ENCODE data around the gene LRTM2. TPM values are rescaled to one million over a fixed set of nuclear protein-coding genes. Genes with fewer than 3 reads are reported as not detected.

LRTM2 gene
- total and polyA plus RNA-seq, 4 donors, result not detected

DNA sequence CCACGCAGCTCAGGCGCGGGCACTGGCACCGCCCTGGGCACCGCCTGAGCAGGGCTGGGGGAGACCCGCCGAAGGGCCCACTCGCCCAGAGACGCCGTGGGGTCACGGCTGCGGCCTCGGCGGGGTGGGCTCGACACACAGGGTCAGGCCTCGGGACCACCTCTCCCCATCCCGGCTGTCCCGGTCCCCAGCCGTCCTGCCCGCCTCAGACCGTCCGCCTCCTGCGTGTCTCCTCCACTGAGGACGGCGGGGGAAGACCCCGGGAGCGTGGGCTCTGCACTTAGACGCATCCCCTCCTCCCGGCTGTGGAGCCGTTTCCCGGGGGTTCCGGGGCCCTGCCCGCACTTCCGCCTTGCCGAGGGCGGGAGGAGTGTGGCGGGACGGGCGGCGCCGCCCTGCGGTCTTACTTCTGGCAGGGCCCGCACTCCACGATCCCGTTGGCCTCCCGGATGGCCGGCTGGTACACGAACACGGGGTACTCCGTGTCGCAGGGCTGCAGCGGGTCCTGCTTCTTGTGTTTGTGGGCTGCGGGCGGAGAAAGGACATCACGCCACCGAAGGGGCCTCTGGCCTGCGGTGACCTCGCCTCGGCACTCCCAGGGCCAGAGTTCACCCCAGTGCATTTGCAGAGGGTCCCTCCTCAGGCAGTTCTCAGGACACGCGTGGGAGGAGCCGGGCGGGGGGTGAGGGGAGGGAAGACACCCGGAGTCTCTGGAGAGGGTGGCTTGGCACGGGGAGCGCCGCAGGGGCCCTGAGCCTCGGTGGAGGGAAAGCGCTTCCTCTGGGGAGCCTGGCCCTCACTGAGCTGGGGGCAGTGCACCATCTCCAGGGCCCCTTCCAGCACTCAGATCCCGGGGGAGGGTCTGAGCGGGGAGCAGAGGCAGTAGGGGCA is 23.1 kb upstream of the LRTM2 start:
- peak overlapping the region; percentile 60 to 85 (median 85) for H3K4me3 ChIP-seq (ENCODE audit: low read depth in 1 of 3, low read length in 3 of 3)
- peak in 1 of 2 donors; percentile 30 for TF ChIP-seq GABPA (IDR thresholded peaks at IDR 0.05 in 1 of 2, conservative IDR thresholded peaks at IDR 0.05 in 1 of 2)
- peak in 1 of 2 donors; percentile 15 for TF ChIP-seq RAD21 (IDR thresholded peaks at IDR 0.05)
- no peak for TF ChIP-seq FOXA1 (IDR thresholded peaks at IDR 0.05)
- no peaks in the 10 kb centered on the region for H3K27me3 ChIP-seq (ENCODE audit: control insufficient read depth in 4 of 4, insufficient read depth in 4 of 4, low read length in 3 of 4)
- H3K9me3 ChIP-seq (ENCODE audit: control insufficient read depth in 4 of 4, low read length in 3 of 4), result no peaks in the 10 kb centered on the region
- H3K27ac ChIP-seq (ENCODE audit: low read depth in 1 of 2, low read length in 2 of 2), result peak overlapping the region; percentile 79 to 86
- H3K4me1 ChIP-seq (ENCODE audit: control insufficient read depth in 4 of 4, insufficient read depth in 4 of 4, low read length in 3 of 4), result peaks cover 3 to 16% (median 11%) of the 10 kb centered on the region in 4 donors
- H3K9ac ChIP-seq (ENCODE audit: low read depth in 1 of 2, low read length in 2 of 2), result peak overlapping the region; percentile 53 to 83
- DNase-seq (ENCODE audit: low spot score), result peak; percentile 73
- H3K36me3 ChIP-seq (ENCODE audit: control insufficient read depth in 4 of 4, insufficient read depth in 3 of 4, low read depth in 1 of 4, low read length in 3 of 4), result no peaks in the 10 kb centered on the region
- WGBS, result 29% methylated on average over 71 of the region's 71 CpGs

DNA sequence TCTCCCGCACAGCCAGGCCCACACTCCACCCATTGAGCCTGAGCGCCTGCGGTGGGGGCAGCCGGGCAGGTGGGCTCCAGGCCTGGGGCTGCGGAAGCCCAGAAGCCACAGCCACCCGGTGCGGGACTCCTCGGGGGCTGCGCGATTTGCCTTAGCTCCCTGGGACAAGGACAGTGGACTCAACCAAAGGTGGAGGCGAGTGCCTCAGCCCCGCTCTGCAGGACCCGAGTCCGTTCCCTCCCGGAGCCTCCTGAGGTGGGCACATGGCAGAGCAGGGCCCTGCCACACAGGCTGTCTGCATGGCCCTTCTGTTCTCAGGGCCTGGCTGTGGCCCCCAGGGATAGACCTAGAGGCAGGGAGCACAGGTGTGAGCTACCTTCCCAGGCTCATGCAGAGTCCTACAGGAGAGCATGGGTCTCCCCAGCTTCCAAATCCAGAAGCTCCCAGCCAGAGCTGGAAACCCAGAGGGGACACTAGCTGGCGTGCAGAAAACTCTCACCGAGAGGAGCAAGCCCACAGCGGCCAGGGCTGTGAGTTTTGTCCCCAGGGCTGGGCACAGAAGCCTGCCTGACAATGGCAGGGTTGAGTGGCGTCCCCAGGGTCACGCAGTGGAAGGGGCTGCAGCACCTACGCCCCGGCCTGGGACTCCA is 22.2 kb upstream of the LRTM2 start:
- Histone ChIP-seq H3K9ac (ENCODE audit: low read depth in 1 of 2, low read length in 2 of 2) (no peak overlapping the region), H3K36me3 (ENCODE audit: control insufficient read depth in 4 of 4, insufficient read depth in 3 of 4, low read depth in 1 of 4, low read length in 3 of 4) (no peaks in the 10 kb centered on the region), H3K27me3 (ENCODE audit: control insufficient read depth in 4 of 4, insufficient read depth in 4 of 4, low read length in 3 of 4) (no peaks in the 10 kb centered on the region), H3K4me3 (ENCODE audit: low read depth in 1 of 3, low read length in 3 of 3) (no peak overlapping the region), H3K9me3 (ENCODE audit: control insufficient read depth in 4 of 4, low read length in 3 of 4) (no peaks in the 10 kb centered on the region), H3K4me1 (ENCODE audit: control insufficient read depth in 4 of 4, insufficient read depth in 4 of 4, low read length in 3 of 4) (peaks cover 3 to 16% (median 11%) of the 10 kb centered on the region in 4 donors), H3K27ac (ENCODE audit: low read depth in 1 of 2, low read length in 2 of 2) (no peak overlapping the region)
- no peak for DNase-seq (ENCODE audit: low spot score)
- 91% methylated on average over 22 of the region's 22 CpGs for WGBS
- TF ChIP-seq FOXA2 (IDR thresholded peaks at IDR 0.05) (no peak), ZBTB33 (IDR thresholded peaks at IDR 0.05) (no peak), FOXA1 (IDR thresholded peaks at IDR 0.05) (no peak), GABPA (IDR thresholded peaks at IDR 0.05 in 1 of 2, conservative IDR thresholded peaks at IDR 0.05 in 1 of 2) (no peak), TAF1 (conservative IDR thresholded peaks at IDR 0.05) (no peak), EGR1 (IDR thresholded peaks at IDR 0.05; ENCODE audit: low read depth in 2 of 2) (no peak), RAD21 (IDR thresholded peaks at IDR 0.05) (no peak), YY1 (IDR thresholded peaks at IDR 0.05) (no peak), JUND (IDR thresholded peaks at IDR 0.05) (no peak), CTCF (IDR thresholded peaks at IDR 0.05; ENCODE audit: low read depth, low read length, missing input control) (no peak), HNF4A (conservative IDR thresholded peaks at IDR 0.05) (no peak), NR2F2 (IDR thresholded peaks at IDR 0.05) (no peak), RXRA (IDR thresholded peaks at IDR 0.05) (no peak), MAX (IDR thresholded peaks at IDR 0.05) (no peak), SP1 (IDR thresholded peaks at IDR 0.05) (no peak), HNF4G (IDR thresholded peaks at IDR 0.05) (no peak)
- TF ChIP-seq, protein P1, sequence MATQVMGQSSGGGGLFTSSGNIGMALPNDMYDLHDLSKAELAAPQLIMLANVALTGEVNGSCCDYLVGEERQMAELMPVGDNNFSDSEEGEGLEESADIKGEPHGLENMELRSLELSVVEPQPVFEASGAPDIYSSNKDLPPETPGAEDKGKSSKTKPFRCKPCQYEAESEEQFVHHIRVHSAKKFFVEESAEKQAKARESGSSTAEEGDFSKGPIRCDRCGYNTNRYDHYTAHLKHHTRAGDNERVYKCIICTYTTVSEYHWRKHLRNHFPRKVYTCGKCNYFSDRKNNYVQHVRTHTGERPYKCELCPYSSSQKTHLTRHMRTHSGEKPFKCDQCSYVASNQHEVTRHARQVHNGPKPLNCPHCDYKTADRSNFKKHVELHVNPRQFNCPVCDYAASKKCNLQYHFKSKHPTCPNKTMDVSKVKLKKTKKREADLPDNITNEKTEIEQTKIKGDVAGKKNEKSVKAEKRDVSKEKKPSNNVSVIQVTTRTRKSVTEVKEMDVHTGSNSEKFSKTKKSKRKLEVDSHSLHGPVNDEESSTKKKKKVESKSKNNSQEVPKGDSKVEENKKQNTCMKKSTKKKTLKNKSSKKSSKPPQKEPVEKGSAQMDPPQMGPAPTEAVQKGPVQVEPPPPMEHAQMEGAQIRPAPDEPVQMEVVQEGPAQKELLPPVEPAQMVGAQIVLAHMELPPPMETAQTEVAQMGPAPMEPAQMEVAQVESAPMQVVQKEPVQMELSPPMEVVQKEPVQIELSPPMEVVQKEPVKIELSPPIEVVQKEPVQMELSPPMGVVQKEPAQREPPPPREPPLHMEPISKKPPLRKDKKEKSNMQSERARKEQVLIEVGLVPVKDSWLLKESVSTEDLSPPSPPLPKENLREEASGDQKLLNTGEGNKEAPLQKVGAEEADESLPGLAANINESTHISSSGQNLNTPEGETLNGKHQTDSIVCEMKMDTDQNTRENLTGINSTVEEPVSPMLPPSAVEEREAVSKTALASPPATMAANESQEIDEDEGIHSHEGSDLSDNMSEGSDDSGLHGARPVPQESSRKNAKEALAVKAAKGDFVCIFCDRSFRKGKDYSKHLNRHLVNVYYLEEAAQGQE (IDR thresholded peaks at IDR 0.05), result no peak
- TF ChIP-seq, protein P2, sequence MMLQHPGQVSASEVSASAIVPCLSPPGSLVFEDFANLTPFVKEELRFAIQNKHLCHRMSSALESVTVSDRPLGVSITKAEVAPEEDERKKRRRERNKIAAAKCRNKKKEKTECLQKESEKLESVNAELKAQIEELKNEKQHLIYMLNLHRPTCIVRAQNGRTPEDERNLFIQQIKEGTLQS (IDR thresholded peaks at IDR 0.05), result no peak

Data from liver (tissue), 9 donors.